K562 (cell line): Measurements from ENCODE around the gene IDUA. TPM values are rescaled to one million over a fixed set of nuclear protein-coding genes. Genes with fewer than 3 reads are reported as not detected.

Experiments used
- ATAC-seq: fragments of 200-7000 bp; cut with Tn5 transposase; 3 replicates; pipeline ENCODE4 v1.9.1; 2020; ENCODE audit warnings: moderate library complexity
- BruUV-seq: library from RNA; stranded (reverse); fragments of 400-500 nt; replicated peaks from 2 replicates; lab custom pipeline; 2021; lab: Mats Ljungman, UMichigan
- CTCF ChIA-PET: fragments of 300-600 bp; formaldehyde crosslinking; extraction: SDS; loops from one replicate; lab custom pipeline; 2021; ENCODE audit warnings: low intra/inter-chr PET ratio; lab: Yijun Ruan, JAX
- POLR2A ChIA-PET: fragments of 300-600, 350-650 bp; sonication (Branson Sonifier 250); formaldehyde crosslinking; extraction: SDS; loops from one replicate; lab custom pipeline; 2021; ENCODE audit warnings: antibody characterized with exemption, inconsistent platforms; lab: Yijun Ruan, JAX
- DNase-seq, 4 experiments: peaks; one replicate each; pipeline versions ENCODE4 v3.0.0 to v3.0.0-alpha.2; 2011 to 2018; ENCODE audit warnings: low spot score in 3 of 4, mixed read lengths in 3 of 4; ENCODE audit errors: extremely low read depth in 1 of 4
- FAIRE-seq: peaks from 2 replicates; lab custom pipeline; 2011; peaks lifted over from hg19 to GRCh38; lab: Jason Lieb, UNC
- H2AFZ ChIP-seq: 2 replicates; pipeline ENCODE4 v1.6.0; 2011; ENCODE audit warnings: low read depth, low read length, control low read depth, inconsistent platforms
- H3K27ac ChIP-seq: fragments of 200-600 bp; 3 replicates; pipeline ENCODE4 v1.8.0; 2011; ENCODE audit warnings: low read depth, mild to moderate bottlenecking, control low read depth, inconsistent platforms, low read length, moderate library complexity, mixed read lengths; ENCODE audit errors: extremely low read depth
- H3K27me3 ChIP-seq, 2 experiments: fragments of 300-600 bp in 1 of 2; 2 replicates in 1 of 2; 3 replicates in 1 of 2; pipeline versions ENCODE4 v1.6.0 to v1.8.0; 2011; ENCODE audit warnings: inconsistent platforms in 2 of 2, low read length in 2 of 2, mild to moderate bottlenecking in 1 of 2, mixed read lengths in 1 of 2, moderate library complexity in 1 of 2; ENCODE audit not compliant: control insufficient read depth in 2 of 2, insufficient read depth in 2 of 2
- H3K36me3 ChIP-seq: fragments of 300-600 bp; 3 replicates; pipeline ENCODE4 v1.8.0; 2011; ENCODE audit warnings: mild to moderate bottlenecking, low read length, inconsistent platforms; ENCODE audit not compliant: control insufficient read depth, insufficient read depth
- H3K4me1 ChIP-seq, 2 experiments: fragments of 200-600 bp in 1 of 2; replicated peaks in 1 of 2; 2 replicates in 1 of 2; 3 replicates in 1 of 2; pipeline versions ENCODE4 v1.5.1 to v1.8.0; 2011; ENCODE audit warnings: inconsistent platforms in 2 of 2, low read length in 2 of 2, mild to moderate bottlenecking in 1 of 2, mixed read lengths in 1 of 2, moderate library complexity in 1 of 2; ENCODE audit not compliant: control insufficient read depth in 2 of 2, insufficient read depth in 2 of 2
- H3K4me2 ChIP-seq: 2 replicates; pipeline ENCODE4 v1.6.1; 2011; ENCODE audit warnings: low read length, control low read depth, inconsistent platforms, mixed read lengths; ENCODE audit not compliant: insufficient read depth
- H3K4me3 ChIP-seq: fragments of 200-600 bp; sonication (generic), shearing (Covaris generic); 2 replicates; pipeline ENCODE4 v1.5.1; 2016; ENCODE audit warnings: control low read depth, inconsistent platforms
- H3K79me2 ChIP-seq: fragments of 200-600 bp; 3 replicates; pipeline ENCODE4 v1.8.0; 2011; ENCODE audit warnings: low read length, inconsistent platforms; ENCODE audit not compliant: control insufficient read depth, insufficient read depth
- H3K9ac ChIP-seq, 2 experiments: 2 replicates each; pipeline versions ENCODE4 v1.6.0 to v1.6.1; 2011; ENCODE audit warnings: low read depth in 2 of 2, low read length in 2 of 2, control low read depth in 1 of 2, inconsistent platforms in 1 of 2, mild to moderate bottlenecking in 1 of 2, mixed read lengths in 1 of 2; ENCODE audit not compliant: insufficient read depth in 1 of 2
- H3K9me1 ChIP-seq: one replicate; pipeline ENCODE4 v1.6.0; 2011; ENCODE audit warnings: inconsistent platforms, mild to moderate bottlenecking, low read length, moderate library complexity; ENCODE audit not compliant: control insufficient read depth, insufficient read depth
- H3K9me3 ChIP-seq: replicated peaks from 2 replicates; pipeline ENCODE4 v1.5.1; 2011; ENCODE audit warnings: low read depth, low read length, inconsistent platforms; ENCODE audit not compliant: control insufficient read depth, insufficient read depth
- H4K20me1 ChIP-seq: replicated peaks from 2 replicates; pipeline ENCODE4 v1.6.1; 2011; ENCODE audit warnings: low read length, inconsistent platforms, mixed read lengths; ENCODE audit not compliant: control insufficient read depth, insufficient read depth
- ARNT ChIP-seq, 2 experiments: fragments of 450-650 bp; IDR thresholded peaks; 2 replicates each; pipeline ENCODE4 v1.6.1; 2016; ENCODE audit warnings: mild to moderate bottlenecking in 1 of 2
- ATF1 ChIP-seq, 2 experiments: fragments of 450-650 bp in 1 of 2; IDR thresholded peaks; 2 replicates each; pipeline ENCODE4 v1.6.1; 2016; ENCODE audit warnings: missing compliant biosample characterization in 1 of 2, missing genetic modification characterization in 1 of 2
- DLX4 ChIP-seq: fragments of 250-450 bp; sonication (Bioruptor Pico); IDR thresholded peaks from 2 replicates; pipeline ENCODE4 v1.6.1; 2021; ENCODE audit warnings: mild to moderate bottlenecking
- HDAC1 ChIP-seq, 2 experiments: fragments of 450-650 bp; IDR thresholded peaks; 2 replicates each; pipeline ENCODE4 v1.6.1; 2016 to 2017; ENCODE audit warnings: inconsistent platforms in 1 of 2, mild to moderate bottlenecking in 1 of 2, moderate library complexity in 1 of 2
- HNRNPL ChIP-seq: fragments of 200-400 bp; formaldehyde crosslinking; IDR thresholded peaks from 2 replicates; pipeline ENCODE4 v1.6.1; 2017; ENCODE audit warnings: low read depth, mild to moderate bottlenecking, low read length
- NCOA4 ChIP-seq: fragments of 450-650 bp; IDR thresholded peaks from 2 replicates; pipeline ENCODE4 v1.6.1; 2018; ENCODE audit warnings: mild to moderate bottlenecking; ENCODE audit not compliant: partially characterized antibody
- PPARD ChIP-seq: fragments of 250-450 bp; sonication (Bioruptor Pico); IDR thresholded peaks from 2 replicates; pipeline ENCODE4 v1.8.0; 2022; ENCODE audit warnings: inconsistent platforms, mild to moderate bottlenecking, moderate library complexity
- TEAD2 ChIP-seq: fragments of 450-650 bp; IDR thresholded peaks from 2 replicates; pipeline ENCODE4 v1.6.1; 2016; ENCODE audit warnings: missing genetic modification characterization, control low read depth, missing compliant biosample characterization
- WHSC1 ChIP-seq: IDR thresholded peaks from one replicate; pipeline ENCODE4 v1.6.1; 2012; ENCODE audit warnings: low read length, control low read depth, inconsistent platforms
- ZHX1 ChIP-seq: fragments of 150-350 bp; conservative IDR thresholded peaks from 2 replicates; pipeline ENCODE4 v1.6.1; 2014; ENCODE audit warnings: low read length
- ZNF584 ChIP-seq: fragments of 200-800 bp; sonication (Bioruptor generic); IDR thresholded peaks from 2 replicates; pipeline ENCODE4 v1.6.1; 2016; ENCODE audit warnings: low read depth, mild to moderate bottlenecking, missing genetic modification characterization, missing compliant biosample characterization
- WGBS: fragments of 100-300 bp; shearing (Covaris generic); methylation state at CpG from one replicate; pipeline ENCODE4 v1.1.6; 2016; ENCODE audit warnings: low coverage, mixed read lengths; ENCODE audit not compliant: insufficient coverage; ENCODE audit errors: missing lambda C conversion rate; 5-methylcytosine and 5-hydroxymethylcytosine counted together
- in situ Hi-C: fragments of 300-500 bp; cut with MboI; formaldehyde crosslinking; loops from 4 replicates; pipeline ENCODE4 v1.15.0; 2018; ENCODE audit warnings: inconsistent platforms, mixed read lengths
- intact Hi-C: fragments of 100-400 bp; cut with micrococcal nuclease; formaldehyde crosslinking; loops from 2 replicates; pipeline ENCODE4 v1.14.2; 2022
- polyA plus RNA-seq, 8 experiments: library from polyadenylated mRNA; depleted of rRNA in 4 of 8; stranded (reverse) in 5 of 8; unstranded in 3 of 8; fragments of >200 nt; fragmentation: Nextera tagmentation in 2 of 8; fragmentation: Illumina TruSeq in 1 of 8; extraction: Ambion mirVana in 2 of 8; extraction: Trizol in 1 of 8; gene quantifications; 2 replicates each; pipeline versions ENCODE4 v1.2.1 to v1.2.3, GENCODE V29; 2011 to 2014; ENCODE audit warnings: inconsistent platforms in 1 of 8, missing spikeins in 1 of 8
- total RNA-seq, 7 experiments: library from RNA; depleted of rRNA in 6 of 7; stranded (reverse); fragments of >200 nt in 6 of 7; fragmentation: Illumina TruSeq in 2 of 7; extraction: Trizol in 2 of 7; gene quantifications; 2 replicates each; pipeline versions ENCODE4 v1.2.1 to v1.2.3, GENCODE V29; 2011 to 2021; ENCODE audit warnings: low replicate concordance in 1 of 7
- TF ChIP-seq, protein P1 (sequence below): sonication (generic); formaldehyde crosslinking; IDR thresholded peaks from 2 replicates; pipeline ENCODE4 v1.8.0; 2022; ENCODE audit warnings: missing genetic modification reagents, mild to moderate bottlenecking, borderline replicate concordance
- TF ChIP-seq, protein P2 (sequence below): fragments of 450-650 bp; formaldehyde crosslinking; IDR thresholded peaks from 2 replicates; pipeline ENCODE4 v1.4.0; 2020; ENCODE audit warnings: mild to moderate bottlenecking, moderate library complexity

IDUA gene
- total and polyA plus RNA-seq, 9 of the 15 experiments (the other 6 are each of a cell fraction or from before 2014, with no cell fraction given) = 0.04 to 16.1 (median 1.2) TPM

DNA sequence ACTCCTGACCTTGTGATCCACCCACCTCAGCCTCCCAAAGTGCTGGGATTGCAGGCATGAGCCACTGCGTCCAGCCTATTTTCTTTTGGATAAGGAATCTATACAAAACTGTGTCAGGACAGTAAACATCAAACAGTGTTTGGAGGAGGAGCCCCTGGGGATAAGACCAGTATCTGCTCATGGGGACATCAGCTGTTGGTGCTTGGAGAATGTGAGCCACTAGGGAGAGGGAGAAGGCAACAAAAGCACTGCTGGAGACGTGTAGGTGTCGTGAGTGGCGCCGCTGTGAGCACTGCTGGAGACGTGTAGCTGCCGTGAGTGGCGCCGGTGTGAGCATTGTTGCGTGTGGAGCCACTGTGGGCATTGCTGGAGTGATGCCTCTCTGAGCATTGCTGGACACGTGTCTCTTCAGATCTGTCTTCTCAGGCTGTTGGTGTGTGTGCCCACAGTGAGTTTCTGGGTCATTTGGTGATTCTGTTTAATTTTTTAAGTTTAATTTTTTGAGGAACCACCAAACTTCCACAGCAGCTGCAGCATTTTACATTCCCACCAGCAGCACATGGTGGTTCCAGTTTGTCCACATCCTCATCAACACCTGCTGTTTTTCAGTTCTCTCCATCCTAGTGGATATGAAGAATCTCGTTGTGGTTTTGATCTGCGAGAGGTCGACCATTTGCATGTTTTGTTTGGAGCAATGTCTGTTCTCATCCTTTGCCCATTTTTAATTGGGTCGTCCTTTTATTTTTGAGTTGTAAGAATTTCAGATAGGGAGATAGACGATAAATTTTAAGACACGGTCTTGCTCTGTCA, 32.4 kb upstream of the IDUA start:
- 67% methylated on average over 17 of the region's 17 CpGs for WGBS
- H3K9me3 ChIP-seq = no peaks in the 10 kb centered on the region
- H3K9me1 ChIP-seq = no peaks in the 10 kb centered on the region
- H2AFZ ChIP-seq = no peak overlapping the region
- no TSS peak for BruUV-seq
- 0 out of 4 replicates have a peak overlapping the region, but pooled peaks of 1 of the 2 experiments have one; percentile 65 for H3K9ac ChIP-seq
- no peak for FAIRE-seq
- H3K4me1 ChIP-seq = peaks cover 0 to 36% of the 10 kb centered on the region in 2 experiments; a peak in 2 of 5 replicates
- H4K20me1 ChIP-seq = no peaks in the 10 kb centered on the region
- ChIA-PET CTCF (no interaction called here), POLR2A (no interaction called here)
- H3K4me3 ChIP-seq = no peak overlapping the region
- H3K79me2 ChIP-seq = no peaks in the 10 kb centered on the region
- TF ChIP-seq ZHX1 (no peak), NCOA4 (no peak), TEAD2 (tag) (no peak), HNRNPL (no peak), WHSC1 (no peak), ATF1 (CRISPR knock-in tag; IDR thresholded peaks at IDR 0.05) (no peak), ATF1 (tag; IDR thresholded peaks at IDR 0.05) (no peak), ZNF584 (CRISPR knock-in tag) (no peak), DLX4 (CRISPR knock-in tag) (no peak), PPARD (CRISPR knock-in tag) (no peak), HDAC1 (IDR thresholded peaks at IDR 0.05) (no peak), ARNT (IDR thresholded peaks at IDR 0.05) (no peak)
- TF ChIP-seq, protein P1, sequence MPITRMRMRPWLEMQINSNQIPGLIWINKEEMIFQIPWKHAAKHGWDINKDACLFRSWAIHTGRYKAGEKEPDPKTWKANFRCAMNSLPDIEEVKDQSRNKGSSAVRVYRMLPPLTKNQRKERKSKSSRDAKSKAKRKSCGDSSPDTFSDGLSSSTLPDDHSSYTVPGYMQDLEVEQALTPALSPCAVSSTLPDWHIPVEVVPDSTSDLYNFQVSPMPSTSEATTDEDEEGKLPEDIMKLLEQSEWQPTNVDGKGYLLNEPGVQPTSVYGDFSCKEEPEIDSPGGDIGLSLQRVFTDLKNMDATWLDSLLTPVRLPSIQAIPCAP = no peak
- TF ChIP-seq, protein P2, sequence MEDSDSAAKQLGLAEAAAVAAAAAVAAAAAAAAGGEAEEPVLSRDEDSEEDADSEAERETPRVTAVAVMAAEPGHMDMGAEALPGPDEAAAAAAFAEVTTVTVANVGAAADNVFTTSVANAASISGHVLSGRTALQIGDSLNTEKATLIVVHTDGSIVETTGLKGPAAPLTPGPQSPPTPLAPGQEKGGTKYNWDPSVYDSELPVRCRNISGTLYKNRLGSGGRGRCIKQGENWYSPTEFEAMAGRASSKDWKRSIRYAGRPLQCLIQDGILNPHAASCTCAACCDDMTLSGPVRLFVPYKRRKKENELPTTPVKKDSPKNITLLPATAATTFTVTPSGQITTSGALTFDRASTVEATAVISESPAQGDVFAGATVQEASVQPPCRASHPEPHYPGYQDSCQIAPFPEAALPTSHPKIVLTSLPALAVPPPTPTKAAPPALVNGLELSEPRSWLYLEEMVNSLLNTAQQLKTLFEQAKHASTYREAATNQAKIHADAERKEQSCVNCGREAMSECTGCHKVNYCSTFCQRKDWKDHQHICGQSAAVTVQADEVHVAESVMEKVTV (CRISPR knock-in tag) = no peak
- intact Hi-C loops (no loop called here), in situ Hi-C loops (no loop called here)
- H3K27ac ChIP-seq = no peak overlapping the region
- no peak for ATAC-seq
- no peaks in the 10 kb centered on the region for H3K27me3 ChIP-seq
- DNase-seq = no peak
- H3K36me3 ChIP-seq = 0 out of 3 replicates have a peak, but pooled peaks cover 3% of the 10 kb centered on the region
- no peak overlapping the region for H3K4me2 ChIP-seq
